Renal pelvis (tissue), 4 donors: Measurements from ENCODE around the gene SLC18A3. TPM values are rescaled to one million over a fixed set of nuclear protein-coding genes. Genes with fewer than 3 reads are reported as not detected.

Source experiments
- DNase-seq: peaks from one replicate; pipeline ENCODE4 v3.0.0-alpha.2; 2013
- polyA plus RNA-seq, 3 donors: library from polyadenylated mRNA; unstranded; fragments of 120-200 nt; gene quantifications; one replicate each; pipeline ENCODE4 v1.2.1, GENCODE V29; 2013; ENCODE audit not compliant: insufficient read length in 3 of 3

The SLC18A3 gene
- polyA plus RNA-seq, 3 donors, result not detected

- DNase-seq, result no peak
Observed at GRCh38 chr10:49627038-49627437, 16.9 kb downstream of the SLC18A3 start.

GRCh38 chr10:49627644-49628247, 17.6 kb downstream of the SLC18A3 start:
- DNase-seq, result no peak

GRCh38 chr10:49628599-49628998, 18.5 kb downstream of the SLC18A3 start:
- DNase-seq, result no peak

GRCh38 chr10:49629431-49629881, 19.3 kb downstream of the SLC18A3 start:
- no peak for DNase-seq

- no peak for DNase-seq
Observed at GRCh38 chr10:49631975-49632374, 21.9 kb downstream of the SLC18A3 start.

GRCh38 chr10:49632406-49633317, 22.6 kb downstream of the SLC18A3 start:
- no peak for DNase-seq

GRCh38 chr10:49633327-49634068, 23.4 kb downstream of the SLC18A3 start:
- DNase-seq, result no peak

GRCh38 chr10:49634069-49634660, 24.1 kb downstream of the SLC18A3 start:
- DNase-seq, result no peak

GRCh38 chr10:49642311-49642710, 32.2 kb downstream of the SLC18A3 start:
- DNase-seq, result no peak

- no peak for DNase-seq
Observed at GRCh38 chr10:49643241-49644034, 33.3 kb downstream of the SLC18A3 start.

GRCh38 chr10:49644035-49644646, 34.0 kb downstream of the SLC18A3 start:
- no peak for DNase-seq

- DNase-seq, result no peak
Observed at GRCh38 chr10:49645417-49645816, 35.3 kb downstream of the SLC18A3 start.

GRCh38 chr10:49645871-49646870, 36.1 kb downstream of the SLC18A3 start:
- DNase-seq, result no peak

- DNase-seq, result no peak
Observed at GRCh38 chr10:49647554-49647953, 37.4 kb downstream of the SLC18A3 start.

GRCh38 chr10:49647985-49648795, 38.1 kb downstream of the SLC18A3 start:
- DNase-seq, result no peak

- no peak for DNase-seq
Observed at GRCh38 chr10:49649294-49649693, 39.2 kb downstream of the SLC18A3 start.

- DNase-seq, result no peak
Observed at GRCh38 chr10:49649936-49650723, 40.0 kb downstream of the SLC18A3 start.

- no peak for DNase-seq
Observed at GRCh38 chr10:49650724-49651034, 40.6 kb downstream of the SLC18A3 start.
